Kidney (tissue), 14 donors: ENCODE results near the gene ATP1B3. TPM values are rescaled to one million over a fixed set of nuclear protein-coding genes. Genes with fewer than 3 reads are reported as not detected.
A peak's percentile ranks its signal among the peaks of the same experiment; 100 is the strongest.

ENCODE experiments used
- DNase-seq, 5 donors: peaks; one replicate each; pipeline ENCODE4 v3.0.0-alpha.2; 2013 to 2020
- FAIRE-seq: peaks from 2 replicates; lab custom pipeline; 2012; peaks lifted over from hg19 to GRCh38; lab: Jason Lieb, UNC
- H3K27ac ChIP-seq, 2 donors: one replicate each; pipeline ENCODE4 v1.7.0; 2013; ENCODE audit warnings: low read depth in 2 of 2, low read length in 2 of 2, inconsistent platforms in 1 of 2
- H3K27me3 ChIP-seq: one replicate; pipeline ENCODE4 v1.7.1; 2013; ENCODE audit warnings: low read length, inconsistent platforms; ENCODE audit not compliant: control insufficient read depth, insufficient read depth
- H3K36me3 ChIP-seq, 3 donors: one replicate each; pipeline versions ENCODE4 v1.7.0 to v1.7.1; 2013; ENCODE audit warnings: low read length in 3 of 3, control low read depth in 1 of 3, inconsistent platforms in 1 of 3; ENCODE audit not compliant: insufficient read depth in 3 of 3, control insufficient read depth in 2 of 3
- H3K4me1 ChIP-seq, 3 donors: one replicate each; pipeline versions ENCODE4 v1.7.0 to v1.7.1; 2013; ENCODE audit warnings: low read length in 3 of 3, inconsistent platforms in 1 of 3, low read depth in 1 of 3; ENCODE audit not compliant: control insufficient read depth in 2 of 3, insufficient read depth in 2 of 3
- H3K4me3 ChIP-seq, 3 donors: one replicate each; pipeline versions ENCODE4 v1.7.0 to v1.8.1; 2013; ENCODE audit warnings: low read length in 3 of 3, control low read depth in 1 of 3, inconsistent platforms in 1 of 3
- H3K9ac ChIP-seq, 3 donors: one replicate each; pipeline versions ENCODE4 v1.7.0 to v1.7.1; 2013; ENCODE audit warnings: low read length in 3 of 3, control low read depth in 1 of 3, inconsistent platforms in 1 of 3
- H3K9me3 ChIP-seq, 3 donors: one replicate each; pipeline versions ENCODE4 v1.7.0 to v1.7.1; 2013; ENCODE audit warnings: low read length in 3 of 3, control low read depth in 1 of 3, inconsistent platforms in 1 of 3; ENCODE audit not compliant: control insufficient read depth in 2 of 3, insufficient read depth in 1 of 3
- intact Hi-C: fragments of 100-400 bp; cut with DNase I; formaldehyde crosslinking; loops from one replicate; pipeline ENCODE4 v1.11.1; 2022
- polyA plus RNA-seq: library from polyadenylated mRNA; stranded (reverse); fragments of 350-450 nt; fragmentation: Illumina TruSeq; extraction: RNeasy Lipid Tissue Mini Kit (QIAGEN cat#74804); gene quantifications from one replicate; pipeline ENCODE4 v1.2.3, GENCODE V29; 2014; ENCODE audit warnings: low read depth, low replicate concordance; ENCODE audit not compliant: insufficient read depth
- total RNA-seq: library from RNA; stranded (reverse); fragmentation: NEBNext Ultra II Directional; extraction: Animal tissue kit (Norgen Biotek cat#: 25700); gene quantifications from one replicate; pipeline ENCODE4 v1.2.1, GENCODE V29; 2021
- TF ChIP-seq, protein P1 (sequence below): IDR thresholded peaks from 3 replicates; pipeline ENCODE4 v1.5.1; 2012; ENCODE audit warnings: mild to moderate bottlenecking, moderate library complexity, borderline replicate concordance; ENCODE audit not compliant: insufficient read depth; ENCODE audit errors: extremely low read depth
- donor health status: control.
- donor health status: control.
- donor health status: control.
- donor health status: control.
- donor health status: control.
- donor health status: DM: yes; HTN: yes; CAD: no.
- donor health status: Normal renal cell carcinoma (clear cell type).

The ATP1B3 gene
- total and polyA plus RNA-seq, 2 donors from 2014 or later = 110 to 195 TPM

DNA sequence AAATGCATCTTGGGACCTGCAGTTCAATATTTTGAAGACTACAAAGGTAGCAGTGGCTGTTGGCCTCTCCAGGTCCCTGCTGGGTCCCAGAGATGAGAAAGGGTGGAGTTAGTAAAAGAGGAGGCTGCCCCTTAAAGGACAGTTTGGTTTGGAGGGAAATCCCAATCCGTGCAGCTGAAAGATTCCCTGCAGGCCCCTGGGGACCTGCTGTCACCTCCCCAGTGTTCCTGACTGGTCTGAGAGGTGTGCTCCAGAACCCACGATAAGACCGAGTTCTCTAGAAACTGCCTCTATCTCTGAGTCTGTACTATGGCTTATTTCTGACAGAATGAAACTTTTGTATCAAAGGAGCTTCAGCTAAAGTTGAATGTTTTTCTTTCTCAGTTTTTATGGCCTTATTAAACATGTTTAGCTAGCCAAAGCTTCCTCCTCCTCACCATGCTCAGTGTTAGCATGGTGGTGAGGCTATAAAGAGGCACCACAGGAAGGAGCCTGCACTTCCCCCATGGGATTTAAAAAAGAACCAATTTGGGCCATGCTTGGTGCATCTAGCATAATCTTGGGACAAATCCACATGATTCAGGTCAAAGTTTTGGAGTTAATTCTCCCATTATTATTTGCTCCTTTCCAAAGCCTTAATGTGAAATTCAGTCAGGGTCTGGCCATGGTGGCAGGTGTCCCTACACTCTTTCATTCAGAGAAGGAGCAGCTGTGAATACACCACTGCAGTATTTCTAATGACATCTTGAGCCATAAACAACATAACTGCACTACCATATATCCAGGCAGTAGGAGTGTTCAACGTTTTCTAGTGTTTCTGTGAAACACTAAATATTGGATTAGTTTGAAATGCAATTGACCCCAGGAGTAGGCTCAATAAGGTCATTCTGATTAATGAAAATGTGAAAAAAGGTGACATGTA lies 74.4 kb downstream of the ATP1B3 start:
- DNase-seq = no peak
- TF ChIP-seq, protein P1, sequence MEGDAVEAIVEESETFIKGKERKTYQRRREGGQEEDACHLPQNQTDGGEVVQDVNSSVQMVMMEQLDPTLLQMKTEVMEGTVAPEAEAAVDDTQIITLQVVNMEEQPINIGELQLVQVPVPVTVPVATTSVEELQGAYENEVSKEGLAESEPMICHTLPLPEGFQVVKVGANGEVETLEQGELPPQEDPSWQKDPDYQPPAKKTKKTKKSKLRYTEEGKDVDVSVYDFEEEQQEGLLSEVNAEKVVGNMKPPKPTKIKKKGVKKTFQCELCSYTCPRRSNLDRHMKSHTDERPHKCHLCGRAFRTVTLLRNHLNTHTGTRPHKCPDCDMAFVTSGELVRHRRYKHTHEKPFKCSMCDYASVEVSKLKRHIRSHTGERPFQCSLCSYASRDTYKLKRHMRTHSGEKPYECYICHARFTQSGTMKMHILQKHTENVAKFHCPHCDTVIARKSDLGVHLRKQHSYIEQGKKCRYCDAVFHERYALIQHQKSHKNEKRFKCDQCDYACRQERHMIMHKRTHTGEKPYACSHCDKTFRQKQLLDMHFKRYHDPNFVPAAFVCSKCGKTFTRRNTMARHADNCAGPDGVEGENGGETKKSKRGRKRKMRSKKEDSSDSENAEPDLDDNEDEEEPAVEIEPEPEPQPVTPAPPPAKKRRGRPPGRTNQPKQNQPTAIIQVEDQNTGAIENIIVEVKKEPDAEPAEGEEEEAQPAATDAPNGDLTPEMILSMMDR = no peak
- Histone ChIP-seq H3K9me3 (no peaks in the 10 kb centered on the region), H3K36me3 (no peaks in the 10 kb centered on the region), H3K27ac (no peak overlapping the region), H3K4me3 (no peak overlapping the region), H3K9ac (no peak overlapping the region), H3K27me3 (no peaks in the 10 kb centered on the region), H3K4me1 (peaks cover 0 to 7% (median 3%) of the 10 kb centered on the region in 3 donors)
- no peak for FAIRE-seq
- intact Hi-C loops = no loop called here

DNA sequence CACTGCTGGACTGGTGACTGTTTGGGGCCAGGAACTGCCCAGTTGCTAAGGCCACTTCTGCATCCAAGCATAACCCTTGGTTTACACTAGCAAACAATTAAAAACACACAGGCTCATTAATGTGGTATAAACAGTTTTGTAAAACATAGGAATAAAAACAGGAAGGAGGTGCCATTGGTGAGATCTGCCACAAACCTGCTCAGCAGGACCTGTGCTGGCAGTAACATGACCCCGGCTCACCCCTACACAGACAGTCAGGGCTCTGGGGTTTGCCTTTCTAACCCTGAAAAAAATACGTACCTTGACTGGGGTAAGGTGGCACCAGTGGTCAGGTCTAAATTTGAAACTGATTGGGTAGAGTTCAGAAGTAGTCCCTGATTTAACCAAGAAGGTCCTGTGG lies 76.2 kb downstream of the ATP1B3 start:
- H3K9ac ChIP-seq = no peak overlapping the region
- no peaks in the 10 kb centered on the region for H3K27me3 ChIP-seq
- H3K4me1 ChIP-seq = peaks cover 0 to 7% (median 3%) of the 10 kb centered on the region in 3 donors
- intact Hi-C loops = no loop called here
- peak overlapping the region; percentile 9 to 44 for H3K27ac ChIP-seq
- FAIRE-seq (no peak), DNase-seq (no peak)
- TF ChIP-seq, protein P1 = no peak
- no peaks in the 10 kb centered on the region for H3K36me3 ChIP-seq
- no peak overlapping the region for H3K4me3 ChIP-seq
- H3K9me3 ChIP-seq = no peaks in the 10 kb centered on the region

DNA sequence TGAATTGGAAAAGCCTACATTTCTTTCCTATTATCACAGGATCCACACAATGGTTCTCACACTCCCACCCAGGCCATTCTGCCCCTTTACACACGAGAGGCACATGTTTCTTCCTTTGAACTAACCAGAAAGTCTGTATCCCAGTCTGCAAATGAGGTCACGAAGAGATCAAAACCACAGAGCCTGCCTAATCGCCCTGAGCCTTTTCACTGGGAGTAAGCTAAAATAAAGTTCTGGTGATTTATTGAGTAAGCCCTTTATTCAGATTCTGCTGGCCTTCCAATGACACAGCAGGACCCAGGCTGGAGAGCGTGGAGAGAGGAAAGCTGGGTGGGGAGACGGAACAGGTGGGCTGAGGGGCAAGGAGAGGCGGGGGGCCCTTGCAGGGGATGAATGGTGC lies 78.7 kb downstream of the ATP1B3 start:
- H3K4me1 ChIP-seq = peaks cover 0 to 7% (median 3%) of the 10 kb centered on the region in 3 donors
- H3K4me3 ChIP-seq = no peak overlapping the region
- no peak overlapping the region for H3K9ac ChIP-seq
- peaks cover 0 to 10% (median 3%) of the 10 kb centered on the region in 3 donors for H3K36me3 ChIP-seq
- no peak for FAIRE-seq
- no peaks in the 10 kb centered on the region for H3K9me3 ChIP-seq
- H3K27me3 ChIP-seq = no peaks in the 10 kb centered on the region
- DNase-seq = peak in 3 of 5 donors; percentile 31 to 65 (median 65)
- TF ChIP-seq, protein P1 = no peak
- intact Hi-C loops = no loop called here
- H3K27ac ChIP-seq = peak overlapping the region; percentile 27 to 64
